ENCODE measurements around the gene CEACAM3.

DNA sequence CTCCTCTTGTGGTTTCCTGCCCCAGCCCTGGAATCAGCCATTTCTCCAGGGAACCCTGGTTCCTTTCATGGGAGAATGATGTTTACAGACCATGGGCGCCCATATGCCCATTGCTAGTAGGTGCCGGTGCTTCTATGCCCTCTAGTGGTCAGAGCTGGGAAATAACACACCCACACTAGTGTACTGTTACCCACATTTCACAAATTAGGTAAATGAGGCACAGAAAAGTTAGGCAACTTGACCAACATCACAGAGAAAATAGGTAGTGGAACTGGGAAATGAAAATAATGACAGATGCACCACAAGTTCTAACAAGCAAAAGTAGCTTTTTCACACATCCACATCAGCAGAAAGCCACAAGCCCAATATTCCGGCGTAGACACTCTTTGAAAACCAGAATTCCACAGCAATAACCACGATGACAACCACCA is 1.3 kb upstream of the CEACAM3 start:
- TF ChIP-seq, protein P1, sequence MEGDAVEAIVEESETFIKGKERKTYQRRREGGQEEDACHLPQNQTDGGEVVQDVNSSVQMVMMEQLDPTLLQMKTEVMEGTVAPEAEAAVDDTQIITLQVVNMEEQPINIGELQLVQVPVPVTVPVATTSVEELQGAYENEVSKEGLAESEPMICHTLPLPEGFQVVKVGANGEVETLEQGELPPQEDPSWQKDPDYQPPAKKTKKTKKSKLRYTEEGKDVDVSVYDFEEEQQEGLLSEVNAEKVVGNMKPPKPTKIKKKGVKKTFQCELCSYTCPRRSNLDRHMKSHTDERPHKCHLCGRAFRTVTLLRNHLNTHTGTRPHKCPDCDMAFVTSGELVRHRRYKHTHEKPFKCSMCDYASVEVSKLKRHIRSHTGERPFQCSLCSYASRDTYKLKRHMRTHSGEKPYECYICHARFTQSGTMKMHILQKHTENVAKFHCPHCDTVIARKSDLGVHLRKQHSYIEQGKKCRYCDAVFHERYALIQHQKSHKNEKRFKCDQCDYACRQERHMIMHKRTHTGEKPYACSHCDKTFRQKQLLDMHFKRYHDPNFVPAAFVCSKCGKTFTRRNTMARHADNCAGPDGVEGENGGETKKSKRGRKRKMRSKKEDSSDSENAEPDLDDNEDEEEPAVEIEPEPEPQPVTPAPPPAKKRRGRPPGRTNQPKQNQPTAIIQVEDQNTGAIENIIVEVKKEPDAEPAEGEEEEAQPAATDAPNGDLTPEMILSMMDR (IDR thresholded peaks at IDR 0.05): peak; percentile 37 to 73
- no peak for TF ChIP-seq EP300 (IDR thresholded peaks at IDR 0.05)
- TF ChIP-seq POLR2A (IDR thresholded peaks at IDR 0.05): no peak
- no peak for TF ChIP-seq POLR2AphosphoS5 (IDR thresholded peaks at IDR 0.05)
